Gastroesophageal sphincter (tissue), 4 donors: ENCODE data around the gene ACSL4. TPM values are rescaled to one million over a fixed set of nuclear protein-coding genes. Genes with fewer than 3 reads are reported as not detected.
A peak's percentile ranks its signal among the peaks of the same experiment; 100 is the strongest.

Source experiments
- ATAC-seq: fragments of 150-250 bp; one replicate; pipeline ENCODE4 v1.9.1; 2016; ENCODE audit warnings: mild to moderate bottlenecking, moderate library complexity
- H3K27ac ChIP-seq, 4 donors: fragments of 200-600 bp; sonication (generic) in 3 of 4; 1 replicate in 3 of 4; 2 replicates in 1 of 4; pipeline ENCODE4 v1.5.1; 2016 to 2019
- H3K27me3 ChIP-seq: fragments of 200-600 bp; sonication (generic); one replicate; pipeline ENCODE4 v1.5.1; 2019
- H3K36me3 ChIP-seq, 2 donors: fragments of 200-600 bp; sonication (generic); one replicate each; pipeline ENCODE4 v1.5.1; 2019; ENCODE audit warnings: control low read depth in 1 of 2
- H3K4me1 ChIP-seq, 3 donors: fragments of 200-600 bp; sonication (generic); 1 replicate in 2 of 3; 2 replicates in 1 of 3; pipeline ENCODE4 v1.5.1; 2016 to 2019; ENCODE audit warnings: control low read depth in 2 of 3
- H3K4me3 ChIP-seq, 2 donors: fragments of 200-600 bp; sonication (generic); one replicate each; pipeline ENCODE4 v1.5.1; 2019; ENCODE audit warnings: mild to moderate bottlenecking in 1 of 2, moderate library complexity in 1 of 2
- H3K9me3 ChIP-seq, 3 donors: fragments of 200-600 bp; sonication (generic); one replicate each; pipeline ENCODE4 v1.5.1; 2017 to 2019; ENCODE audit warnings: control low read depth in 2 of 3
- CTCF ChIP-seq, 4 experiments: fragments of 200-600 bp in 2 of 4; fragments of 450-650 bp in 2 of 4; sonication (generic) in 1 of 4; IDR thresholded peaks; one replicate each; pipeline ENCODE4 v1.5.1; 2017 to 2019; ENCODE audit warnings: antibody characterized with exemption in 4 of 4, mild to moderate bottlenecking in 2 of 4, moderate library complexity in 2 of 4
- EP300 ChIP-seq: sonication (generic); formaldehyde crosslinking; IDR thresholded peaks from one replicate; pipeline ENCODE4 v1.6.1; 2017; ENCODE audit warnings: antibody characterized with exemption, mild to moderate bottlenecking
- POLR2A ChIP-seq, 2 donors: fragments of 450-650 bp; IDR thresholded peaks; one replicate each; pipeline ENCODE4 v1.6.1; 2017; ENCODE audit warnings: antibody characterized with exemption in 2 of 2, mild to moderate bottlenecking in 2 of 2, moderate library complexity in 1 of 2
- POLR2AphosphoS5 ChIP-seq: sonication (generic); formaldehyde crosslinking; IDR thresholded peaks from one replicate; pipeline ENCODE4 v1.6.1; 2017; ENCODE audit warnings: antibody characterized with exemption
- WGBS, 2 donors: methylation state at CpG; one replicate each; pipeline ENCODE4 v1.1.5; 2018; ENCODE audit warnings: low coverage in 1 of 2; 5-methylcytosine and 5-hydroxymethylcytosine counted together
- total RNA-seq, 4 donors: library from RNA; depleted of rRNA; stranded (reverse); fragments of >200 nt; gene quantifications; one replicate each; pipeline ENCODE4 v1.1.0, GENCODE V29; 2016

The ACSL4 gene
- total RNA-seq, 4 donors from 2014 or later: 43.0 to 96.5 (median 53.1) TPM

- H3K4me1 ChIP-seq: no peaks in the 10 kb centered on the region
- TF ChIP-seq CTCF (IDR thresholded peaks at IDR 0.05) (no peak), POLR2A (IDR thresholded peaks at IDR 0.05) (no peak), POLR2AphosphoS5 (no peak), EP300 (no peak)
- H3K4me3 ChIP-seq: no peak overlapping the region
- no peaks in the 10 kb centered on the region for H3K36me3 ChIP-seq
- no peaks in the 10 kb centered on the region for H3K27me3 ChIP-seq
- no peak overlapping the region for H3K27ac ChIP-seq
- H3K9me3 ChIP-seq: no peaks in the 10 kb centered on the region
- no peak for ATAC-seq
These were observed 7.4 kb upstream of the ACSL4 start for GRCh38 chrX:109740433-109740809.

GRCh38 chrX:109739625-109740432 lies 6.8 kb upstream of the ACSL4 start:
- H3K27ac ChIP-seq: no peak overlapping the region
- ATAC-seq: peak; percentile 81
- H3K27me3 ChIP-seq: no peaks in the 10 kb centered on the region
- H3K4me1 ChIP-seq: no peaks in the 10 kb centered on the region
- TF ChIP-seq CTCF (IDR thresholded peaks at IDR 0.05) (no peak), POLR2A (IDR thresholded peaks at IDR 0.05) (no peak), POLR2AphosphoS5 (no peak), EP300 (no peak)
- no peak overlapping the region for H3K4me3 ChIP-seq
- H3K9me3 ChIP-seq: no peaks in the 10 kb centered on the region
- 64 to 69% methylated on average over 5 to 6 of the region's 6 CpGs for WGBS, 2 donors
- no peaks in the 10 kb centered on the region for H3K36me3 ChIP-seq

GRCh38 chrX:109735202-109735744 lies 2.2 kb upstream of the ACSL4 start:
- H3K27me3 ChIP-seq: no peaks in the 10 kb centered on the region
- no peaks in the 10 kb centered on the region for H3K36me3 ChIP-seq
- H3K9me3 ChIP-seq: no peaks in the 10 kb centered on the region
- H3K4me3 ChIP-seq: no peak overlapping the region
- H3K4me1 ChIP-seq: peaks cover 0 to 8% (median 0%) of the 10 kb centered on the region in 3 donors
- 48 to 54% methylated on average over 3 to 5 of the region's 5 CpGs for WGBS, 2 donors
- TF ChIP-seq EP300: no peak
- no peak for TF ChIP-seq POLR2A (IDR thresholded peaks at IDR 0.05)
- TF ChIP-seq POLR2AphosphoS5: no peak
- TF ChIP-seq CTCF (IDR thresholded peaks at IDR 0.05): no peak
- H3K27ac ChIP-seq: no peak overlapping the region
- ATAC-seq: no peak

GRCh38 chrX:109733613-109734083 lies 591 bp upstream of the ACSL4 start:
- 56 to 63% methylated on average over 1 to 6 of the region's 15 CpGs for WGBS, 2 donors
- H3K9me3 ChIP-seq: no peaks in the 10 kb centered on the region
- TF ChIP-seq POLR2AphosphoS5: no peak
- TF ChIP-seq POLR2A (IDR thresholded peaks at IDR 0.05): no peak
- no peak for TF ChIP-seq CTCF (IDR thresholded peaks at IDR 0.05)
- no peak for TF ChIP-seq EP300
- peak overlapping the region; percentile 76 to 90 for H3K4me3 ChIP-seq
- ATAC-seq: peak; percentile 21
- H3K4me1 ChIP-seq: peaks cover 0 to 8% (median 0%) of the 10 kb centered on the region in 3 donors
- H3K36me3 ChIP-seq: no peaks in the 10 kb centered on the region
- no peaks in the 10 kb centered on the region for H3K27me3 ChIP-seq
- H3K27ac ChIP-seq: peak overlapping the region; percentile 48 to 88 (median 86)
